Central memory CD8-positive, alpha-beta T cell (primary cell): ENCODE data around the gene CLDN20.

Experiments
- ATAC-seq: fragments of 150-1000 bp; cut with Tn5 transposase; replicated peaks from 2 replicates; pipeline ENCODE4 v1.10.0; 2022; ENCODE audit warnings: mild to moderate bottlenecking, moderate FRiP score, moderate number of reproducible peaks; ENCODE audit not compliant: poor library complexity, severe bottlenecking; ENCODE audit errors: extremely low read depth
- DNase-seq, 2 donors: peaks; one replicate each; pipeline ENCODE4 v3.0.0; 2021; ENCODE audit warnings: low spot score in 2 of 2
- H3K27ac Mint-ChIP-seq: one replicate; pipeline ENCODE4 v1.8.0; 2022; ENCODE audit warnings: low read depth, mild to moderate bottlenecking, moderate library complexity, mixed read lengths
- H3K27me3 Mint-ChIP-seq: one replicate; pipeline ENCODE4 v1.8.0; 2022; ENCODE audit warnings: mixed read lengths
- H3K36me3 Mint-ChIP-seq: one replicate; pipeline ENCODE4 v1.8.0; 2022; ENCODE audit warnings: mild to moderate bottlenecking, moderate library complexity, mixed read lengths; ENCODE audit not compliant: insufficient read depth
- H3K4me1 Mint-ChIP-seq: one replicate; pipeline ENCODE4 v1.8.0; 2022; ENCODE audit warnings: mixed read lengths
- H3K4me3 Mint-ChIP-seq: one replicate; pipeline ENCODE4 v1.8.0; 2022; ENCODE audit warnings: mild to moderate bottlenecking, moderate library complexity, mixed read lengths
- H3K9me3 Mint-ChIP-seq: one replicate; pipeline ENCODE4 v1.8.0; 2022; ENCODE audit warnings: mixed read lengths

Gene CLDN20

DNA sequence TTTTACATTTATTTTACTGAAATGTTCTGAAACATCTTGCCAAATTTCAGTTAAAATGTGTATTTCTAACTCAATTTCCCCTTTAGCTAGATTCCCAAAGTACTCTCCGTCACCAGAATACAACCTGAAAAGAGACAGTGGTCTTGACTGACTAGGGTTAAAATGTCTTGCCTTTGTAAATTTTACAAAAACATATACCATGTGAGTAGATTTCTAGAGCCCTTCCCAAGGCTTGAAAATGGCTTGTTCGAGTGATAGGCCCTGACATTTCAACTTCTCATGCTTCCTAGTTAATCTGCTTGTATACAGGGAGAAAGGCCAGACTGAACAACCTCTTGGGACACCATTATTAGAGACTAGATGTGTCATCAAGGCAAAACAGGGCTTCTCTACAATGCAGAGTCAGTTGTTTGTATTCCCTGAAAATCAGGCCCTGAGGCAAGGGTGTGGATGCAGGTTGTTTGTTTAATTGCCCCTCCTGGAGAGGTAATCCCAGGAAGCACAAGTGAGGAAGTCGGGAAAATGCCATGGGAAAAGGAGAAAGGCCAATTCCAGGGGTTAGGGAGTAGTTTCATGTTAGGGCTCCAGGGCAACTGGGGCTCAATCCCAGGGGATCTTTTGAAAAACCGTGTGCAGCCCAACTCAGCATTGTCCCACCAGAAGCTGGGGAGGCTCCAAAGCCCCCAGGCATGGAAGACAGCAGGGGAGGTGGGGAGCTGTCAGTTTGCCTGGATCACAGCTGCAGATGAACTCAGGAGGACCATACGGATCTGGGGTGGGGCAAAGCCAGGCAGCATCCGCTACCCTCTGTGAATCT lies 62.1 kb downstream of the CLDN20 start:
- Mint-ChIP-seq H3K4me1 (peaks cover 6% of the 10 kb centered on the region), H3K27me3 (peaks cover 10% of the 10 kb centered on the region), H3K9me3 (no peaks in the 10 kb centered on the region), H3K4me3 (no peak overlapping the region), H3K36me3 (no peaks in the 10 kb centered on the region), H3K27ac (no peak overlapping the region)
- ATAC-seq = no peak
- no peak for DNase-seq
